GM18520 (cell line): Measurements from ENCODE around the gene DPF3.

Experiments used
- ATAC-seq: cut with Tn5 transposase; IDR thresholded peaks from one replicate; pipeline ENCODE4 v1.9.1; 2021; ENCODE audit not compliant: unreplicated experiment

DPF3 gene

DNA sequence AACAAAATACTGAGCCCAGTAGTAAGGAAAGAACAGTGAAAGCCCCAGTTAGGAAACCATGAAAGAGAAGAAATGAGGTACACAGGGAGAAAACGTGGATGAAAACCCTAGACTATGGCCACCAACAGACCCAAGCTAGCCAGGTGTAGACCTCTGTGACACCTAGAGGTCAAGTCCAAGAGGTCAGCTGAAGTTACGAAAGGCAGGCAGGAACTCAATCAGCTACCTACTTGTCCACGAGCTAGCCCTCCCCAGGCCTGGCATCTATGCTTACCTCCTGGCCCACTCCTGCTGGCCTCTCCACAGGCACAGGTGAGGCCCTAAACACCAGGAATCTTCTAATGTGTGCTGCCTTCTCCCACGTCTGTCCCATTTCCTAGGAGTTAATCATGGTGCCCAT, 48.7 kb downstream of the DPF3 start:
- no peak for ATAC-seq

DNA sequence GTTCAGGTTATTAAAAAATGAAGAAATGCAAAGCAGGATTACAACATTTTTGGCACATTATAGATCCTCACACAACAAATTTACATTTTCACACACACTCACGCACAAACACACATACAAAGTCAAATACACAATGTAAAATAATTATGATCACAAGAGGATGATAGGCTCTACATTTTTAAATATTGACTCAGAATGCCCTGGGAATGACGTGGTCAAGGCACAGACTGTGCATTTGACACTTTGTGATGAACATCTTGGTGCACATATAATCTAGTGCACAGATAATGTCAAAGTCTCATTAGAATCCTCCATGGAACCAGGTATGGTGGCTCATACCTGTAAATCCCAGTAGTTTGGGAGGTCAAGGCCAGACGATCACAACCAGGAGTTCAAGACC, 49.4 kb downstream of the DPF3 start:
- no peak for ATAC-seq

DNA sequence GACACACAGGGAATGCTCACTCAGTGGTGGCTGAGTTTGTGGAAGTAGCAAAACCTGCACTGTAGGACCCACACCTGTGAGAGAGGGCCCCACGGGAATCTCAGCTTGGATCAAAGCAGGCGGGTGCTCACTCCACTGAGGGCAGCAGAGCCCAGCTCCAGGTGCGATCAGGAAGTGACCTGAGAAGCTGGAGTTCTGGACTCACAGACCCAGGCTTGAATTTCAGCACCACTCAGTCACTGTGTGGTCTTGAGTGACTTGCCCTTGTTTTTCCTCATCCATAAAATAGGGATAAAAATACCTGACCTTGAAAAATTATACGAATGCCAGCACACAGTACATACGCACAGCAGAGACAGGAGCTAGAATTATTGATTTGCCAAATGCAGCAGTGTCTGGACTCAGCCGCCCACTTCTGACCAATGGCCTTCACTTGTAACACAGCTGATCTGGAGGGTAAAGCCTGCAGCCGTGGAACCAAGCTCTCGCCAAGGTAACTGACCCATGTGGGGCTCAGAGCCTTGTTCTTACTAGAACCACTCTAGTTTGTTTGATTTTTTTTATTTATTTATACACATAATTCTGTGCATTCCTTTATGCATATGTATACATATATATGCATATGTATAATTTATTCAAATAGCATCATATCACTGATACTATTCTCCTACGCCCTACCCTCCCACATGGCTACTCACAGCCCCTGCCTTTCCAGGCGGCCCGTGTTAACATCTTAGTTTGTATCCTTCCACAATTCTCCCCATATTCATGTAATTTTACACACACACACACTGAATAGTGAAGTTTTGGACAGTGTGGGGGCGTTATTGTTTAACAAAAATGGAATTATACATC, 53.9 kb downstream of the DPF3 start:
- no peak for ATAC-seq

- no peak for ATAC-seq
These were observed 54.5 kb downstream of the DPF3 start for GRCh38 chr14:72839351-72839750.

- ATAC-seq: no peak
These were observed 57.8 kb downstream of the DPF3 start for GRCh38 chr14:72836085-72836484.

GRCh38 chr14:72833174-72833573, 60.7 kb downstream of the DPF3 start:
- no peak for ATAC-seq

- ATAC-seq: no peak
These were observed 62.9 kb downstream of the DPF3 start for GRCh38 chr14:72830786-72831594.

DNA sequence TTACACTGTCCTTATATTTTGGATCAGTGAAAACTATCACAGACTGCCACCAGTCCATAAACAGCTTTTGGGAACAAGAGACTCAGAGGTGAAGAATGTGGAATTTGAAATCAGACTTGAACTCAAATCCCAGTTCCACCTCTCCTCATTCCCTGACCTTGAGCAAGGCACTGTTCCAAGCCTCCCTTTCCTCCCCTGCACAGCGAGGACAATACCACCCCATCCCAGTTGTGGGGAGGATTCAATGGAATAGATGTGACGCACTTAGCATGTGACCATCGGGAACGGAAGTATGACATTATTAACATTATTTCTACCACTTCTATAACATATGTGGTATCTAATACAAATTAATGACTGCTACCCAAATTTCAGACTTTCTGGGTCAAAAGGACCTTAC, 63.5 kb downstream of the DPF3 start:
- ATAC-seq: no peak

GRCh38 chr14:72828604-72829003, 65.3 kb downstream of the DPF3 start:
- ATAC-seq: no peak

DNA sequence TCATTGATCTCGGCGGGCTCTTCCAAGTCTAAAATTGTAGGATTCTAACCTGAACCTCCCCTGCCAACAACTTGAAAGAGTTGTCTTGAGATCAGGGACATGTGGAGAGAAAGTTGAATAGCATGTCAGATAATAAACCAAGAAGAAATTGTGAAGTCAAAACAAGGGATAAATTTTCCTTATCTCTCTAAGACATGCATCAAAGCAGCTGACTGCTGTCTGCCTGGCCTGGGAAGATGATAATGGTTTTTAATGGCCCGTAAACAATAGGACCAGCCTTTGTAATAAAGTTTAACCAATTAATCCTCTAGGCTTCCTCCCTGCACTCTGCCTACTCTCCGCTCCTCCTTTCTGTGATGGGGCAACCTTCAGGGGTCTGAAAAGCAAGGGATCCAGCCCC, 67.9 kb downstream of the DPF3 start:
- no peak for ATAC-seq

DNA sequence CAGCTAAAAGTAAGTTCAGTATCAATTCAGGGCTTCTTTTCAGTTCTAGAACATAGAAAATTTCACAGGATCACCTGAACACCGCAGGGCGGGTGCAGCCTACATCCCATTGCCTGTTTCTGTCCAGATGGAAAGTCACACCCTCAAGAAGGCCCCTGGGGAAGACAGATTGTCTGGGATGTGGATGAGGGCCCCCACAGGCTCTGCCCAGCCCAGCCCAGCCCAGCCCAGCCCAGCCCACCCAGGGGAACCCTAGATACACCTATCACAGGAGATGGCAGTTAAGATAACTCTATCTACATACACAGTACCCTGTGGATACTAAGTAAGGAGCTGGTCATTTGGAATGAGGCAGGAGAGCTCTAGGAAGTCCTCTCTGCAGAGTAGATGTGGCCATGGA, 68.4 kb downstream of the DPF3 start:
- no peak for ATAC-seq

GRCh38 chr14:72824051-72824450, 69.8 kb downstream of the DPF3 start:
- ATAC-seq: no peak

DNA sequence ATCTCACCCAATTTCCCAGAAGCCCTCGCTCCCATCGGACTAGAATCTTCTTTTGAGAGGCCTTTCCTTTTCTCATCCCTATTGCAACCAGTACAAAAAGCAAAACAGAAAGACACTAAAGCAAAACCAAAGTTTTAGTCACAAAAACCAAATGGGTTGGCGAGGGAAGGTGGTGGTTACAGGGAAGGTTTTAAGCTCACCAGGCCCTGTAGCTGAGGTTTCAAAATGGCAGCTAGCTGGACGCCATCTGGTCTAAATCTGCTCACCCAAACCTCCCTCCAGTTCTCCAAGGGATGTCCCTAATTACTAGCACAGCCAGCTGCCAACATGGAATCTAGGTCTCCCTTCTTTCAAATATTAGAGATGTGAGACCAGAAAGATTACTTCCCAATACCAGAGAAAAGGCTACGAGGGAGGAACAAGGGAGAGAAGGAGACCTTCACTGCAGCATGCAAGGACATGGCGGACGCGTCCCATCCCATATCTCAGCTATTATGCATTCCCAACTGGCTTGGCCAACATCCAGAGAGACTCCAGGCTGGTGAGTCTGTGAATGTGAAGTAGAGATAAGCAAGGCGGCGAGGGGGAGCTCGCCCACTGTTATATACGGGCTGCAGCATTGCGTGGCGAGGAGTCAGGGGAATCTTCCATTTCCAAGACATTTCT, 70.8 kb downstream of the DPF3 start:
- no peak for ATAC-seq

DNA sequence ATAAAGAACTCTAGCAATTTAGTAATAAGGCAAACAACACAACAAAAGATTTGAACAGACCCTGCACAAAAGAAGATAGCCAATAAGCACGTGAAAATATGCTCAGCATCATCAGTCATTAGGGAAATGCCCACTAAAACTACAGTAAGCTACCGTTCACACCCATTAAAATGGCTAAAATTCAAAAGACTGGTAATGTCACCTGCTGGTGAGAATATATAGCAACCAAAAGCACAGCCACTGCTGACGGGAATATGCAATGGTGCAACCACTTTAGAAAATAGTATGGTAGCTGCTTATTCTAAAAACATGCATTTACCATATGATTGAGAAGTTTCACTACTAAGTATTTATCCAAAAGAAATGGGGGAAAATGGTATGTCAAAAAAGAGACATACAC, 74.9 kb downstream of the DPF3 start:
- ATAC-seq: no peak

GRCh38 chr14:72816287-72816686, 77.6 kb downstream of the DPF3 start:
- no peak for ATAC-seq

DNA sequence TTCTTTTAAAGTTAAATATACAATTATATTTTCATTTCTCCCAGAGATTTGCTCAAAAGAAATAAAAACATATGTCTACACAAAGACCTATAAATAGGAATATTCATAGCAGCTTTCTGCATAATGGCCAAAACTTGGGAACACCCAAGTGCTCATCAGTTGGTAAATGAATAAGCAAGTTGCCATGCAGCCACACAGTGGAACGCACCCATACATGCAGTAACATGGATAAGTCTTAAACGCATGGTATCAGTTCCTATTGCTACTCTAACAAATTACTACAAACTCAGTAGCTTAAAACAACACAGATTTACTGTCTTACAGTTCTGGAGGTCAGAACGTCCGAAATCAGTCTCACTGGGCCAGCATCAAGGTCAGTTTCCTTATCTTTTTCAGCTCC, 78.5 kb downstream of the DPF3 start:
- no peak for ATAC-seq

- ATAC-seq: no peak
These were observed 81.5 kb downstream of the DPF3 start for GRCh38 chr14:72812292-72812851.

- no peak for ATAC-seq
These were observed 83.7 kb downstream of the DPF3 start for GRCh38 chr14:72810201-72810600.

- ATAC-seq: no peak
These were observed 84.8 kb downstream of the DPF3 start for GRCh38 chr14:72809063-72809462.

- ATAC-seq: no peak
These were observed 85.3 kb downstream of the DPF3 start for GRCh38 chr14:72808564-72808963.

GRCh38 chr14:72802588-72802946, 91.3 kb downstream of the DPF3 start:
- no peak for ATAC-seq
